ENCODE data around the gene RFX6. TPM values are rescaled to one million over a fixed set of nuclear protein-coding genes. Genes with fewer than 3 reads are reported as not detected.
A peak's percentile ranks its signal among the peaks of the same experiment; 100 is the strongest.

Gene RFX6
- polyA plus RNA-seq, 1 of the 3 experiments (the other 2 are of a cell fraction) = not detected

DNA sequence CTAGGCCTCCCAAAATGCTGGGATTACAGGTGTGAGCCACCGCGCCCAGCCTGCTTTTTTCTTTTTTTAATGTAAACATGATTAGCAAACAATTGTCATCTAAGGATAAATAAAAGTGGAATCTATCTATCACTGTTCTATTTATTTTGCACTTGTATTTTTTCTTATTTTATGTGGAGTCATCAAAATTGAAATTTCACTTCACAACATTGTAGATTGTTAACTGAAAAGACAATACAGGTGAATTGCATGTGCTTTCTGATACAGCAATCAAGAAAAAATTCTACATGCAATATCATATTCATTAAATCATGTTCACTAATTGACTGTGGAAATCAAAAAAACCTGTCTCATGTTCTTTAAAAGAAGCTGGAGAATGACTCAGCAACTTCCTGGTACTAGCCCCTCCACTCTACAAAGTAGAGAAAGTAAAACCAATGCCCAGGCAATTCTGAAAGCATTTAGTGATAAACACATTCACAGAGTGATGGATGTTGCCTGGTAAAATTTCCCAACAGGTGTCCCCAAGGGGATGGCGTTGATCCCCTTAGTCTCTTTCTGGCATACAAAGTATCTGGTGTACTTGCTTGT is 10.7 kb upstream of the RFX6 start:
- no peak for TF ChIP-seq RCOR1 (IDR thresholded peaks at IDR 0.05; ENCODE audit: low read length)
- TF ChIP-seq, protein P1, sequence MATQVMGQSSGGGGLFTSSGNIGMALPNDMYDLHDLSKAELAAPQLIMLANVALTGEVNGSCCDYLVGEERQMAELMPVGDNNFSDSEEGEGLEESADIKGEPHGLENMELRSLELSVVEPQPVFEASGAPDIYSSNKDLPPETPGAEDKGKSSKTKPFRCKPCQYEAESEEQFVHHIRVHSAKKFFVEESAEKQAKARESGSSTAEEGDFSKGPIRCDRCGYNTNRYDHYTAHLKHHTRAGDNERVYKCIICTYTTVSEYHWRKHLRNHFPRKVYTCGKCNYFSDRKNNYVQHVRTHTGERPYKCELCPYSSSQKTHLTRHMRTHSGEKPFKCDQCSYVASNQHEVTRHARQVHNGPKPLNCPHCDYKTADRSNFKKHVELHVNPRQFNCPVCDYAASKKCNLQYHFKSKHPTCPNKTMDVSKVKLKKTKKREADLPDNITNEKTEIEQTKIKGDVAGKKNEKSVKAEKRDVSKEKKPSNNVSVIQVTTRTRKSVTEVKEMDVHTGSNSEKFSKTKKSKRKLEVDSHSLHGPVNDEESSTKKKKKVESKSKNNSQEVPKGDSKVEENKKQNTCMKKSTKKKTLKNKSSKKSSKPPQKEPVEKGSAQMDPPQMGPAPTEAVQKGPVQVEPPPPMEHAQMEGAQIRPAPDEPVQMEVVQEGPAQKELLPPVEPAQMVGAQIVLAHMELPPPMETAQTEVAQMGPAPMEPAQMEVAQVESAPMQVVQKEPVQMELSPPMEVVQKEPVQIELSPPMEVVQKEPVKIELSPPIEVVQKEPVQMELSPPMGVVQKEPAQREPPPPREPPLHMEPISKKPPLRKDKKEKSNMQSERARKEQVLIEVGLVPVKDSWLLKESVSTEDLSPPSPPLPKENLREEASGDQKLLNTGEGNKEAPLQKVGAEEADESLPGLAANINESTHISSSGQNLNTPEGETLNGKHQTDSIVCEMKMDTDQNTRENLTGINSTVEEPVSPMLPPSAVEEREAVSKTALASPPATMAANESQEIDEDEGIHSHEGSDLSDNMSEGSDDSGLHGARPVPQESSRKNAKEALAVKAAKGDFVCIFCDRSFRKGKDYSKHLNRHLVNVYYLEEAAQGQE (IDR thresholded peaks at IDR 0.05; ENCODE audit: low read depth, low read length) = no peak
- H3K4me2 ChIP-seq = no peak overlapping the region
- no peaks in the 10 kb centered on the region for H3K79me2 ChIP-seq (ENCODE audit: insufficient read depth)
- H2AFZ ChIP-seq (ENCODE audit: low read depth) = no peak overlapping the region
- H3K9ac ChIP-seq = no peak overlapping the region
- H3K9me3 ChIP-seq = no peaks in the 10 kb centered on the region
- WGBS (ENCODE audit: low lambda C conversion rate) = 59% methylated on average over 3 of the region's 3 CpGs
- ChIA-PET CTCF (no interaction called here), POLR2A (no interaction called here)
- H3F3A ChIP-seq (replicated peaks; ENCODE audit: insufficient read depth) = no peaks in the 10 kb centered on the region
- no peaks in the 10 kb centered on the region for H3K4me1 ChIP-seq (ENCODE audit: control insufficient read depth in 1 of 2, insufficient read depth in 2 of 2, low read depth in 1 of 2, low read length in 1 of 2)
- no peak overlapping the region for H3K4me3 ChIP-seq (ENCODE audit: low read depth in 2 of 2, low read length in 1 of 2)
- no peak overlapping the region for H3K27ac ChIP-seq (ENCODE audit: low read depth in 2 of 2, low read length in 1 of 2)
- H4K20me1 ChIP-seq (ENCODE audit: insufficient read depth) = no peaks in the 10 kb centered on the region
- no peaks in the 10 kb centered on the region for H3K36me3 ChIP-seq (replicated peaks in 1 of 2; ENCODE audit: control insufficient read depth in 1 of 2, insufficient read depth in 2 of 2, low read length in 1 of 2)
- H3K27me3 ChIP-seq (ENCODE audit: insufficient read depth) = no peaks in the 10 kb centered on the region
- no peak for DNase-seq
- H3K9me2 ChIP-seq = no peaks in the 10 kb centered on the region

- WGBS (ENCODE audit: low lambda C conversion rate) = 11% methylated on average over 4 of the region's 4 CpGs
- ChIA-PET POLR2A (no interaction called here), CTCF (no interaction called here)
Observed at GRCh38 chr6:116872771-116873170, 4.3 kb upstream of the RFX6 start.

GRCh38 chr6:116876107-116876506 is 935 bp upstream of the RFX6 start:
- no peaks in the 10 kb centered on the region for H4K20me1 ChIP-seq (ENCODE audit: insufficient read depth)
- WGBS (ENCODE audit: low lambda C conversion rate) = 5% methylated on average over 8 of the region's 8 CpGs
- H3K4me2 ChIP-seq = peak overlapping the region; percentile 47; the same call in 1 of the 2 replicates
- H2AFZ ChIP-seq (ENCODE audit: low read depth) = no peak overlapping the region
- ChIA-PET CTCF (no interaction called here), POLR2A (no interaction called here)
- H3F3A ChIP-seq (replicated peaks; ENCODE audit: insufficient read depth) = no peaks in the 10 kb centered on the region
- no peaks in the 10 kb centered on the region for H3K36me3 ChIP-seq (replicated peaks in 1 of 2; ENCODE audit: control insufficient read depth in 1 of 2, insufficient read depth in 2 of 2, low read length in 1 of 2)
- H3K79me2 ChIP-seq (ENCODE audit: insufficient read depth) = no peaks in the 10 kb centered on the region
- no peak overlapping the region for H3K9ac ChIP-seq
- peaks cover 0 to 7% of the 10 kb centered on the region in 2 experiments; a peak in 1 of 4 replicates for H3K4me1 ChIP-seq (ENCODE audit: control insufficient read depth in 1 of 2, insufficient read depth in 2 of 2, low read depth in 1 of 2, low read length in 1 of 2)
- TF ChIP-seq, protein P2, sequence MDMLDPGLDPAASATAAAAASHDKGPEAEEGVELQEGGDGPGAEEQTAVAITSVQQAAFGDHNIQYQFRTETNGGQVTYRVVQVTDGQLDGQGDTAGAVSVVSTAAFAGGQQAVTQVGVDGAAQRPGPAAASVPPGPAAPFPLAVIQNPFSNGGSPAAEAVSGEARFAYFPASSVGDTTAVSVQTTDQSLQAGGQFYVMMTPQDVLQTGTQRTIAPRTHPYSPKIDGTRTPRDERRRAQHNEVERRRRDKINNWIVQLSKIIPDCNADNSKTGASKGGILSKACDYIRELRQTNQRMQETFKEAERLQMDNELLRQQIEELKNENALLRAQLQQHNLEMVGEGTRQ (IDR thresholded peaks at IDR 0.05; ENCODE audit: borderline replicate concordance, low read depth, low read length) = no peak
- no peak for TF ChIP-seq EZH2phosphoT487 (IDR thresholded peaks at IDR 0.05; ENCODE audit: borderline replicate concordance, low read depth)
- TF ChIP-seq, protein P3, sequence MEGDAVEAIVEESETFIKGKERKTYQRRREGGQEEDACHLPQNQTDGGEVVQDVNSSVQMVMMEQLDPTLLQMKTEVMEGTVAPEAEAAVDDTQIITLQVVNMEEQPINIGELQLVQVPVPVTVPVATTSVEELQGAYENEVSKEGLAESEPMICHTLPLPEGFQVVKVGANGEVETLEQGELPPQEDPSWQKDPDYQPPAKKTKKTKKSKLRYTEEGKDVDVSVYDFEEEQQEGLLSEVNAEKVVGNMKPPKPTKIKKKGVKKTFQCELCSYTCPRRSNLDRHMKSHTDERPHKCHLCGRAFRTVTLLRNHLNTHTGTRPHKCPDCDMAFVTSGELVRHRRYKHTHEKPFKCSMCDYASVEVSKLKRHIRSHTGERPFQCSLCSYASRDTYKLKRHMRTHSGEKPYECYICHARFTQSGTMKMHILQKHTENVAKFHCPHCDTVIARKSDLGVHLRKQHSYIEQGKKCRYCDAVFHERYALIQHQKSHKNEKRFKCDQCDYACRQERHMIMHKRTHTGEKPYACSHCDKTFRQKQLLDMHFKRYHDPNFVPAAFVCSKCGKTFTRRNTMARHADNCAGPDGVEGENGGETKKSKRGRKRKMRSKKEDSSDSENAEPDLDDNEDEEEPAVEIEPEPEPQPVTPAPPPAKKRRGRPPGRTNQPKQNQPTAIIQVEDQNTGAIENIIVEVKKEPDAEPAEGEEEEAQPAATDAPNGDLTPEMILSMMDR (IDR thresholded peaks at IDR 0.05) = no peak
- TF ChIP-seq, protein P1 (IDR thresholded peaks at IDR 0.05; ENCODE audit: low read depth, low read length) = no peak
- no peak for TF ChIP-seq POLR2AphosphoS5 (IDR thresholded peaks at IDR 0.05; ENCODE audit: low read depth, low read length)
- no peak for TF ChIP-seq FOXM1 (IDR thresholded peaks at IDR 0.05; ENCODE audit: low read depth)
- H3K27me3 ChIP-seq (ENCODE audit: insufficient read depth) = peaks cover 22% of the 10 kb centered on the region
- H3K27ac ChIP-seq (ENCODE audit: low read depth in 2 of 2, low read length in 1 of 2) = no peak overlapping the region
- no peaks in the 10 kb centered on the region for H3K9me2 ChIP-seq
- H3K4me3 ChIP-seq (ENCODE audit: low read depth in 2 of 2, low read length in 1 of 2) = no peak overlapping the region
- no peaks in the 10 kb centered on the region for H3K9me3 ChIP-seq
- no peak for DNase-seq

More at GRCh38 chr6:116872771-116873170, 4.3 kb upstream of the RFX6 start:
- DNase-seq = no peak
- Histone ChIP-seq H2AFZ (ENCODE audit: low read depth) (no peak overlapping the region), H3K9me2 (no peaks in the 10 kb centered on the region), H3K79me2 (ENCODE audit: insufficient read depth) (no peaks in the 10 kb centered on the region), H3K36me3 (replicated peaks in 1 of 2; ENCODE audit: control insufficient read depth in 1 of 2, insufficient read depth in 2 of 2, low read length in 1 of 2) (no peaks in the 10 kb centered on the region), H3K9me3 (no peaks in the 10 kb centered on the region), H3K4me1 (ENCODE audit: control insufficient read depth in 1 of 2, insufficient read depth in 2 of 2, low read depth in 1 of 2, low read length in 1 of 2) (peaks cover 0 to 7% of the 10 kb centered on the region in 2 experiments; a peak in 1 of 4 replicates), H3K4me2 (no peak overlapping the region), H3K9ac (no peak overlapping the region), H3K4me3 (ENCODE audit: low read depth in 2 of 2, low read length in 1 of 2) (no peak overlapping the region), H3F3A (replicated peaks; ENCODE audit: insufficient read depth) (no peaks in the 10 kb centered on the region), H3K27ac (ENCODE audit: low read depth in 2 of 2, low read length in 1 of 2) (no peak overlapping the region), H3K27me3 (ENCODE audit: insufficient read depth) (peaks cover 21% of the 10 kb centered on the region), H4K20me1 (ENCODE audit: insufficient read depth) (no peaks in the 10 kb centered on the region)
- no peak for TF ChIP-seq EP300 (IDR thresholded peaks at IDR 0.05; ENCODE audit: borderline replicate concordance in 1 of 2, low read depth in 1 of 2, low read length in 1 of 2)

All from SK-N-SH (cell line).